Stimulated activated naive CD4-positive, alpha-beta T cell treated with Interleukin-2 at 50 U/mL for 16 hours (primary cell): ENCODE results near the gene CD3E.

ENCODE experiments used
- DNase-seq: peaks from one replicate; lab custom pipeline; 2025; lab: John Stamatoyannopoulos, UW

Gene CD3E

GRCh38 chr11:118304568-118305248 is at the start of gene CD3E:
Gene CD3E, plus strand, starts transcription at chr11:118304730. Its CDS starts 223 bp downstream, at chr11:118304953.
- DNase-seq = peak; percentile 55

- DNase-seq = no peak
These were observed 46.1 kb upstream of the CD3E start for GRCh38 chr11:118258410-118258809.

- no peak for DNase-seq
These were observed 45.4 kb upstream of the CD3E start for GRCh38 chr11:118259138-118259537.

- DNase-seq = no peak
These were observed 44.2 kb upstream of the CD3E start for GRCh38 chr11:118260353-118260752.

GRCh38 chr11:118263112-118263511 is 41.4 kb upstream of the CD3E start:
- no peak for DNase-seq

GRCh38 chr11:118263695-118264568 is 40.6 kb upstream of the CD3E start, which contains the start of gene MPZL2:
Gene MPZL2, minus strand, starts transcription at chr11:118264297. Its CDS starts 144 bp downstream, at chr11:118264153.
- no peak for DNase-seq

GRCh38 chr11:118264569-118265465 is 39.7 kb upstream of the CD3E start:
- DNase-seq = no peak

GRCh38 chr11:118265954-118266353 is 38.6 kb upstream of the CD3E start:
- no peak for DNase-seq

- no peak for DNase-seq
These were observed 37.0 kb upstream of the CD3E start for GRCh38 chr11:118267486-118267885.

- DNase-seq = no peak
These were observed 32.5 kb upstream of the CD3E start for GRCh38 chr11:118272001-118272400.

GRCh38 chr11:118274186-118274585 is 30.3 kb upstream of the CD3E start:
- no peak for DNase-seq

GRCh38 chr11:118275176-118275575 is 29.4 kb upstream of the CD3E start:
- no peak for DNase-seq

- no peak for DNase-seq
These were observed 28.1 kb upstream of the CD3E start for GRCh38 chr11:118276422-118276821.

- DNase-seq = no peak
These were observed 27.2 kb upstream of the CD3E start for GRCh38 chr11:118277312-118277711.

GRCh38 chr11:118281284-118281683 is 23.2 kb upstream of the CD3E start:
- DNase-seq = no peak

GRCh38 chr11:118282606-118283005 is 21.9 kb upstream of the CD3E start:
- no peak for DNase-seq

- DNase-seq = no peak
These were observed 21.4 kb upstream of the CD3E start for GRCh38 chr11:118283037-118283636.

- no peak for DNase-seq
These were observed 20.7 kb upstream of the CD3E start for GRCh38 chr11:118283756-118284350.

- no peak for DNase-seq
These were observed 18.0 kb upstream of the CD3E start for GRCh38 chr11:118286545-118286944.

GRCh38 chr11:118287006-118287405 is 17.5 kb upstream of the CD3E start:
- no peak for DNase-seq

GRCh38 chr11:118289401-118289800 is 15.1 kb upstream of the CD3E start:
- DNase-seq = no peak
